A549 (cell line): ENCODE measurements around the gene PDCD4. TPM values are rescaled to one million over a fixed set of nuclear protein-coding genes. Genes with fewer than 3 reads are reported as not detected.
A peak's percentile ranks its signal among the peaks of the same experiment; 100 is the strongest.

Source experiments
- ATAC-seq, 2 experiments: fragments of 200-7000 bp in 1 of 2; fragments of >200 bp in 1 of 2; cut with Nextera tagmentation in 1 of 2; cut with Tn5 transposase in 1 of 2; 3 replicates each; pipeline versions ENCODE4 v1.8.0 to v1.9.1; 2018 to 2020; ENCODE audit warnings: mild to moderate bottlenecking in 1 of 2, moderate library complexity in 1 of 2
- CTCF ChIA-PET: fragments of 300-600 bp; sonication (Branson Sonifier 250); formaldehyde crosslinking; extraction: SDS; loops from one replicate; lab custom pipeline; 2021; ENCODE audit warnings: antibody characterized with exemption, inconsistent platforms; lab: Yijun Ruan, JAX
- POLR2A ChIA-PET: fragments of 350-600 bp; formaldehyde crosslinking; extraction: SDS; loops from one replicate; lab custom pipeline; 2021; ENCODE audit warnings: antibody characterized with exemption, inconsistent platforms; lab: Yijun Ruan, JAX
- DNase-seq, 2 experiments: peaks; one replicate each; pipeline versions ENCODE4 v3.0.0 to v3.0.0-alpha.2; 2011 to 2016; ENCODE audit warnings: low read depth in 1 of 2, low spot score in 1 of 2
- FAIRE-seq: peaks from 2 replicates; lab custom pipeline; 2011; peaks lifted over from hg19 to GRCh38; lab: Jason Lieb, UNC
- H3K27ac ChIP-seq, 2 experiments: fragments of >200 bp; sonication (Bioruptor Twin); formaldehyde crosslinking; 3 replicates each; pipeline ENCODE4 v1.5.1; 2016 to 2017
- H3K4me1 ChIP-seq: fragments of >200 bp; sonication (Bioruptor Twin); formaldehyde crosslinking; 3 replicates; pipeline ENCODE4 v1.6.1; 2016
- H3K4me2 ChIP-seq: fragments of >200 bp; sonication (Bioruptor Twin); formaldehyde crosslinking; 3 replicates; pipeline ENCODE4 v1.6.1; 2016
- H3K4me3 ChIP-seq: fragments of >200 bp; sonication (Bioruptor Twin); formaldehyde crosslinking; 3 replicates; pipeline ENCODE4 v1.5.1; 2016
- H3K9me3 ChIP-seq: fragments of >200 bp; sonication (Bioruptor Twin); formaldehyde crosslinking; 3 replicates; pipeline ENCODE4 v1.6.1; 2016
- CHD2 ChIP-seq: fragments of 150-350 bp; IDR thresholded peaks from 2 replicates; pipeline ENCODE4 v1.6.1; 2014; ENCODE audit warnings: low read length; ENCODE audit not compliant: partially characterized antibody
- CHD4 ChIP-seq: fragments of 200-600 bp; sonication (generic); IDR thresholded peaks from 2 replicates; pipeline ENCODE4 v1.6.1; 2016; ENCODE audit warnings: antibody characterized with exemption, mild to moderate bottlenecking, borderline replicate concordance
- ESRRA ChIP-seq: fragments of 150-350 bp; IDR thresholded peaks from 2 replicates; pipeline ENCODE4 v1.6.1; 2014; ENCODE audit warnings: mild to moderate bottlenecking, low read length, borderline replicate concordance
- FOSL2 ChIP-seq, 2 experiments: fragments of 450-650 bp in 1 of 2; fragments of >200 bp in 1 of 2; sonication (Bioruptor Twin) in 1 of 2; formaldehyde crosslinking; IDR thresholded peaks; 2 replicates each; pipeline versions ENCODE4 v1.5.0 to v1.6.1; 2016 to 2020; ENCODE audit warnings: mild to moderate bottlenecking in 1 of 2, moderate library complexity in 1 of 2
- JUNB ChIP-seq: fragments of >200 bp; sonication (Bioruptor Twin); formaldehyde crosslinking; IDR thresholded peaks from 2 replicates; pipeline ENCODE4 v1.6.1; 2016
- MAFK ChIP-seq: fragments of 450-650 bp; IDR thresholded peaks from 2 replicates; pipeline ENCODE4 v1.6.1; 2014; ENCODE audit not compliant: partially characterized antibody
- MAX ChIP-seq: IDR thresholded peaks from 2 replicates; pipeline ENCODE4 v1.6.1; 2012
- NR3C1 ChIP-seq: fragments of >200 bp; sonication (Bioruptor Twin); formaldehyde crosslinking; IDR thresholded peaks from 3 replicates; pipeline ENCODE4 v1.6.1; 2017
- POLR2A ChIP-seq: IDR thresholded peaks from 2 replicates; pipeline ENCODE4 v1.6.1; 2012; ENCODE audit warnings: mild to moderate bottlenecking, low read length
- POLR2AphosphoS2 ChIP-seq: conservative IDR thresholded peaks from 2 replicates; pipeline ENCODE4 v1.6.1; 2012; ENCODE audit warnings: low read length, improper control_type of control experiment, inconsistent platforms
- RARB ChIP-seq: fragments of 250-450 bp; sonication (Bioruptor Pico); IDR thresholded peaks from 2 replicates; pipeline ENCODE4 v1.8.0; 2021; ENCODE audit warnings: mild to moderate bottlenecking, moderate library complexity
- RCOR1 ChIP-seq: fragments of 150-350 bp; IDR thresholded peaks from 2 replicates; pipeline ENCODE4 v1.6.1; 2014; ENCODE audit warnings: antibody characterized with exemption, low read length, low read depth
- RFX5 ChIP-seq: fragments of 450-650 bp; IDR thresholded peaks from 2 replicates; pipeline ENCODE4 v1.7.1; 2014; ENCODE audit warnings: antibody characterized with exemption, mild to moderate bottlenecking, moderate library complexity
- RNF2 ChIP-seq: fragments of 200-600 bp; sonication (generic); IDR thresholded peaks from 2 replicates; pipeline ENCODE4 v1.6.1; 2016; ENCODE audit warnings: low read depth, mild to moderate bottlenecking, antibody characterized with exemption, moderate library complexity, borderline replicate concordance
- TFCP2L1 ChIP-seq: fragments of 250-450 bp; sonication (Bioruptor Pico); IDR thresholded peaks from 2 replicates; pipeline ENCODE4 v1.5.0; 2021; ENCODE audit warnings: mild to moderate bottlenecking
- ZC3H11A ChIP-seq: fragments of 450-650 bp; IDR thresholded peaks from 2 replicates; pipeline ENCODE4 v1.6.1; 2014; ENCODE audit warnings: antibody characterized with exemption, mild to moderate bottlenecking
- ZFP36 ChIP-seq: fragments of 450-650 bp; IDR thresholded peaks from 2 replicates; pipeline ENCODE4 v1.6.1; 2014; ENCODE audit warnings: borderline replicate concordance; ENCODE audit not compliant: partially characterized antibody
- ZSCAN20 ChIP-seq: fragments of 250-450 bp; sonication (Bioruptor Pico); IDR thresholded peaks from 2 replicates; pipeline ENCODE4 v1.8.0; 2022; ENCODE audit warnings: mild to moderate bottlenecking, moderate library complexity
- WGBS: methylation state at CpG from one replicate; pipeline ENCODE4 v1.1.6; 2017; ENCODE audit errors: missing lambda C conversion rate; 5-methylcytosine and 5-hydroxymethylcytosine counted together
- polyA plus RNA-seq, 4 experiments: library from polyadenylated mRNA; depleted of rRNA in 3 of 4; stranded (reverse); fragments of >200 nt; fragmentation: RNase III in 1 of 4; extraction: RNeasy Plus Mini Kit Qiagen cat#74134 plus additional on column Dnase treatment in 1 of 4; gene quantifications; 2 replicates in 3 of 4; 3 replicates in 1 of 4; pipeline ENCODE4 v1.2.3, GENCODE V29; 2011 to 2017
- TF ChIP-seq, protein P1 (sequence below): fragments of 250-450 bp; sonication (Bioruptor Pico); IDR thresholded peaks from 2 replicates; pipeline ENCODE4 v1.5.0; 2020; ENCODE audit warnings: low read depth, mild to moderate bottlenecking, moderate library complexity
- TF ChIP-seq, protein P2 (sequence below): IDR thresholded peaks from 2 replicates; pipeline ENCODE4 v1.6.1; 2012
- TF ChIP-seq, protein P3 (sequence below): fragments of 450-650 bp; IDR thresholded peaks from 2 replicates; pipeline ENCODE4 v1.6.1; 2014; ENCODE audit warnings: antibody characterized with exemption
- TF ChIP-seq, protein P4 (sequence below): fragments of >200 bp; sonication (Bioruptor Twin); formaldehyde crosslinking; IDR thresholded peaks from 3 replicates; pipeline ENCODE4 v1.5.1; 2016

PDCD4 gene
- polyA plus RNA-seq, 2 of the 4 experiments (the other 2 are of a cell fraction) = 42.7 to 71.4 TPM

- Histone ChIP-seq H3K4me3 (no peak overlapping the region), H3K4me1 (peaks cover 27% of the 10 kb centered on the region), H3K9me3 (no peaks in the 10 kb centered on the region)
- CTCF ChIA-PET = interaction anchor here (0.8 kb wide), 1 partner anchor 104 kb away, joined by 3 read pairs; no protein-coding TSS in a partner anchor
- DNase-seq = no peak
- TF ChIP-seq RARB (CRISPR knock-in tag) (no peak), ESRRA (no peak), RFX5 (no peak), POLR2A (no peak), ZC3H11A (no peak), NR3C1 (no peak), CHD4 (no peak), RCOR1 (no peak), MAFK (no peak)
- TF ChIP-seq, protein P1, sequence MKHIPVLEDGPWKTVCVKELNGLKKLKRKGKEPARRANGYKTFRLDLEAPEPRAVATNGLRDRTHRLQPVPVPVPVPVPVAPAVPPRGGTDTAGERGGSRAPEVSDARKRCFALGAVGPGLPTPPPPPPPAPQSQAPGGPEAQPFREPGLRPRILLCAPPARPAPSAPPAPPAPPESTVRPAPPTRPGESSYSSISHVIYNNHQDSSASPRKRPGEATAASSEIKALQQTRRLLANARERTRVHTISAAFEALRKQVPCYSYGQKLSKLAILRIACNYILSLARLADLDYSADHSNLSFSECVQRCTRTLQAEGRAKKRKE (CRISPR knock-in tag) = no peak
- TF ChIP-seq, protein P2, sequence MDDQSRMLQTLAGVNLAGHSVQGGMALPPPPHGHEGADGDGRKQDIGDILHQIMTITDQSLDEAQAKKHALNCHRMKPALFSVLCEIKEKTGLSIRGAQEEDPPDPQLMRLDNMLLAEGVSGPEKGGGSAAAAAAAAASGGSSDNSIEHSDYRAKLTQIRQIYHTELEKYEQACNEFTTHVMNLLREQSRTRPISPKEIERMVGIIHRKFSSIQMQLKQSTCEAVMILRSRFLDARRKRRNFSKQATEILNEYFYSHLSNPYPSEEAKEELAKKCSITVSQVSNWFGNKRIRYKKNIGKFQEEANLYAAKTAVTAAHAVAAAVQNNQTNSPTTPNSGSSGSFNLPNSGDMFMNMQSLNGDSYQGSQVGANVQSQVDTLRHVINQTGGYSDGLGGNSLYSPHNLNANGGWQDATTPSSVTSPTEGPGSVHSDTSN = no peak
- TF ChIP-seq, all 56 proteins: peak for 0
- ATAC-seq (no peak), FAIRE-seq (no peak)
- Histone ChIP-seq H3K4me2 (no peak overlapping the region), H3K27ac (no peak overlapping the region)
- 86% methylated on average over 3 of the region's 3 CpGs for WGBS
- POLR2A ChIA-PET = no interaction called here
Measured at GRCh38 chr10:110850099-110850498, 21.6 kb upstream of the PDCD4 start.

DNA sequence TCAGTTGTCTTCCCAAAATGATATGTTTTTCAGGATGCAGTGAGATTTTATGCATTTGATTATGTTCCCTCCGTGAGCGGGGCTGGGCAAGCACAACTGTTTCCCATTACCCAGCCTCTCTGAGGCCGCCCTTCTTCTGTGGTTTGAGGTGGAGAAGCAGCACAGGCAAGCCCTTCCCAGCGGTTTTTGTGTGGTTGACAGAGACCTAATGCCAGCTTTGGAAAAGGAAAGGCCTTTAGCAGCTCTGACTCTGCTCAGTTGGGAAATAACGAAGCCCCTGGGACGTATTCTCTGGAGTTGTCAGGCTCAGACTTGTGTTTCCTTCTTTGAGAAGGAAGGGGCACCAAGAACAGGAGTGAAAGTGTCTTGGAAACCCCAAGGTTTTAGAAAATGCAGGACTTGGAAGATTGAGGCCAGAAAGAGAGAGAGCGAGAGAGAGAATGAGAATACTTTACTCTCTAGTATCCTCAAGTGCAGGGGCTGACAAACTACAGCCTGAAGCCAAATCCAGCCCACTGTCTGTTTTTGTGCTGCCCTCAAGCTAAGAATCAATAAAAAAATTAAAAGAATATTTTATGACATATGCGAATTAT, 20.6 kb upstream of the PDCD4 start:
- POLR2A ChIA-PET = no interaction called here
- peaks cover 18% of the 10 kb centered on the region; the same call in 2 of the 3 replicates for H3K4me1 ChIP-seq
- no peak for TF ChIP-seq RFX5
- no peak overlapping the region for H3K27ac ChIP-seq
- DNase-seq (no peak), FAIRE-seq (no peak), ATAC-seq (no peak)
- no peak overlapping the region for H3K4me2 ChIP-seq
- H3K4me3 ChIP-seq = no peak overlapping the region
- no peaks in the 10 kb centered on the region for H3K9me3 ChIP-seq
- 76% methylated on average over 8 of the region's 8 CpGs for WGBS
- CTCF ChIA-PET = no interaction called here

DNA sequence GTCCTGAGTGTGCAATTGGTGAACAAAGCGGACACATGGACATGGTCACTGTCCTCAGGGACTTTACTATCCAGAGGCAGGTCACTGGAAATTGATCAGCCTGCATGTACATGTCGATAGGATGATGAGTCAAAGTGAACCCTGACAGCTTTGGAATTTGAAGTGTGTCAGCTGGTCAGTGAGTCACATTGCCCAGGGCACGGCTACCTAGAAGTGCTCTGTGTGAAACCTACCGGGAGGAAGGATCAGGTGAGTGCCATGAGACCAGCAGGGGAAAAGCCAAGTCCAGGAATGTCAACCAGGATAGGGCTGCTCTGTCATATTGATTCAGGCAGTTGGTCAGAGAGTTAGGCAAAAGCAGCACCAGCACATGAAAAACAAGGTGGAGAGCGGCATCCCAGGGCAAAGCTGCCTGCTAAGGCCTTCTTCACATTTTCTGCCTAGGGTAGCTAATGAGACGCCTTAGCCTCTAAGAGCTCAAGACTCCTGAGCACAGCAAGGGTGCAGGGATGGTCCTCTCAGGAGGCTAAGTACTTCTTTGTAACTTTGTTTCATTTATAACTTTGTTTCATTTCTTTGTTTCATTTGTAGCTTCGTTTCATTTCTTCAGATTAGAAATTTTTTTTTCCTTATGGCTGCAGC, 19.4 kb upstream of the PDCD4 start:
- FAIRE-seq (no peak), ATAC-seq (peak; percentile 66 to 74; a peak in 5 of 6 replicates), DNase-seq (no peak)
- Histone ChIP-seq H3K9me3 (no peaks in the 10 kb centered on the region), H3K4me3 (no peak overlapping the region), H3K27ac (0 out of 6 replicates have a peak overlapping the region, but pooled peaks of 1 of the 2 experiments have one; percentile 5), H3K4me1 (peaks cover 12% of the 10 kb centered on the region; the same call in 2 of the 3 replicates), H3K4me2 (no peak overlapping the region)
- TF ChIP-seq FOSL2 (IDR thresholded peaks at IDR 0.05) (no peak), FOSL2 (CRISPR knock-in tag; IDR thresholded peaks at IDR 0.05) (peak; percentile 4; the same call in 1 of the 2 replicates), RNF2 (no peak), JUNB (no peak)
- TF ChIP-seq, protein P3, sequence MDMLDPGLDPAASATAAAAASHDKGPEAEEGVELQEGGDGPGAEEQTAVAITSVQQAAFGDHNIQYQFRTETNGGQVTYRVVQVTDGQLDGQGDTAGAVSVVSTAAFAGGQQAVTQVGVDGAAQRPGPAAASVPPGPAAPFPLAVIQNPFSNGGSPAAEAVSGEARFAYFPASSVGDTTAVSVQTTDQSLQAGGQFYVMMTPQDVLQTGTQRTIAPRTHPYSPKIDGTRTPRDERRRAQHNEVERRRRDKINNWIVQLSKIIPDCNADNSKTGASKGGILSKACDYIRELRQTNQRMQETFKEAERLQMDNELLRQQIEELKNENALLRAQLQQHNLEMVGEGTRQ = 0 out of 2 replicates have a peak, but pooled peaks have one; percentile 3
- WGBS = 37% methylated on average over 7 of the region's 7 CpGs
- ChIA-PET POLR2A (interaction anchor here (1.2 kb wide), 1 partner anchor 19 kb away, joined by 3 read pairs; the partner anchor contains the start of gene PDCD4), CTCF (interaction anchor here (1.0 to 1.4 kb wide), 2 partner anchors 14 to 1460 kb away, joined by 3 read pairs; no protein-coding TSS in a partner anchor)

- TF ChIP-seq RNF2 (no peak), TFCP2L1 (no peak), ZSCAN20 (CRISPR knock-in tag) (no peak), POLR2AphosphoS2 (no peak), CHD2 (no peak), CHD4 (no peak), ZFP36 (no peak), MAX (no peak), RCOR1 (no peak)
- TF ChIP-seq, protein P4, sequence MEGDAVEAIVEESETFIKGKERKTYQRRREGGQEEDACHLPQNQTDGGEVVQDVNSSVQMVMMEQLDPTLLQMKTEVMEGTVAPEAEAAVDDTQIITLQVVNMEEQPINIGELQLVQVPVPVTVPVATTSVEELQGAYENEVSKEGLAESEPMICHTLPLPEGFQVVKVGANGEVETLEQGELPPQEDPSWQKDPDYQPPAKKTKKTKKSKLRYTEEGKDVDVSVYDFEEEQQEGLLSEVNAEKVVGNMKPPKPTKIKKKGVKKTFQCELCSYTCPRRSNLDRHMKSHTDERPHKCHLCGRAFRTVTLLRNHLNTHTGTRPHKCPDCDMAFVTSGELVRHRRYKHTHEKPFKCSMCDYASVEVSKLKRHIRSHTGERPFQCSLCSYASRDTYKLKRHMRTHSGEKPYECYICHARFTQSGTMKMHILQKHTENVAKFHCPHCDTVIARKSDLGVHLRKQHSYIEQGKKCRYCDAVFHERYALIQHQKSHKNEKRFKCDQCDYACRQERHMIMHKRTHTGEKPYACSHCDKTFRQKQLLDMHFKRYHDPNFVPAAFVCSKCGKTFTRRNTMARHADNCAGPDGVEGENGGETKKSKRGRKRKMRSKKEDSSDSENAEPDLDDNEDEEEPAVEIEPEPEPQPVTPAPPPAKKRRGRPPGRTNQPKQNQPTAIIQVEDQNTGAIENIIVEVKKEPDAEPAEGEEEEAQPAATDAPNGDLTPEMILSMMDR = no peak
- TF ChIP-seq, protein P3 = no peak
- H3K4me3 ChIP-seq = no peak overlapping the region
- peaks cover 12% of the 10 kb centered on the region; the same call in 2 of the 3 replicates for H3K4me1 ChIP-seq
- peak in 1 of 2 experiments; percentile 38; a peak in 2 of 6 replicates for ATAC-seq
- H3K27ac ChIP-seq = no peak overlapping the region
- 74% methylated on average over 4 of the region's 4 CpGs for WGBS
- DNase-seq = no peak
- FAIRE-seq = no peak
- no peak overlapping the region for H3K4me2 ChIP-seq
- POLR2A ChIA-PET = no interaction called here
- no peaks in the 10 kb centered on the region for H3K9me3 ChIP-seq
- CTCF ChIA-PET = interaction anchor here (0.7 to 1.4 kb wide), 3 partner anchors 9 to 1459 kb away, joined by 3 read pairs; no protein-coding TSS in a partner anchor
Measured at GRCh38 chr10:110852947-110853346, 18.8 kb upstream of the PDCD4 start.
